Astrocyte of the cerebellum (primary cell): Measurements from ENCODE around the gene BBS9.

ENCODE experiments used
- DNase-seq: peaks from one replicate; pipeline ENCODE4 v3.0.0-alpha.2; 2011; ENCODE audit warnings: low read depth
- H3K4me3 ChIP-seq: 2 replicates; pipeline ENCODE4 v1.5.1; 2011; ENCODE audit warnings: mild to moderate bottlenecking, low read depth, low read length, moderate library complexity
- CTCF ChIP-seq: IDR thresholded peaks from 2 replicates; pipeline ENCODE4 v1.5.1; 2012; ENCODE audit warnings: low read length, low read depth, moderate library complexity, mild to moderate bottlenecking; ENCODE audit errors: missing control alignments
- in situ Hi-C: cut with HindIII; loops from 2 replicates; pipeline ENCODE4 v1.10.0; 2017; ENCODE audit warnings: low sequenced_read_pairs

Gene BBS9

DNA sequence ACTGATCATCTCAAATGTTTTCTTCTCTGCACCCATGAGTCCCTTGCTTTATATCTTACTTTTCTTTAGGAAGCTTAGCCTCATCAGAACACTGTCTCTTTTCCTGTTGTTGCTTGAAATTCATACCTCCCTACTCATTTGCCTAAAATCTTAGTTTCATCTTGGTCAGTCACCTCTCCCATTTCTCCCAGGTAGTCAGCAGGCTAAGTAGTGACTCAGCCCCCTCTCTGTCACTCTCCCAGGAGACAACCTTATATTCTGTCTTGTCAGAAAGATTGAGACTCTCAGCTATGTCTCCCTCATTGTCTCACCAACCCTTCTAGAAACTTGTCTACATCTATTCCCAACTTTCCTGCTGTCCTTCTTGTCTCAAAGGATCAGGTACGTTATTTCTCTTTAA is 280.9 kb downstream of the BBS9 start:
- in situ Hi-C loops = no loop called here
- no peak for DNase-seq
- no peak for TF ChIP-seq CTCF

GRCh38 chr7:33411020-33411419 is 281.7 kb downstream of the BBS9 start:
- H3K4me3 ChIP-seq = no peak overlapping the region
- in situ Hi-C loops = no loop called here
- DNase-seq = no peak
- TF ChIP-seq CTCF = no peak

More for the DNA sequence above, 280.9 kb downstream of the BBS9 start:
- H3K4me3 ChIP-seq = no peak overlapping the region

GRCh38 chr7:33412331-33412730 is 283.0 kb downstream of the BBS9 start:
- DNase-seq = no peak
- TF ChIP-seq CTCF = no peak
- no peak overlapping the region for H3K4me3 ChIP-seq
- in situ Hi-C loops = no loop called here

- no peak overlapping the region for H3K4me3 ChIP-seq
- TF ChIP-seq CTCF = no peak
- in situ Hi-C loops = no loop called here
- DNase-seq = peak; percentile 95
These were observed 288.9 kb downstream of the BBS9 start for GRCh38 chr7:33418251-33418701.

GRCh38 chr7:33420311-33420940 is 291.1 kb downstream of the BBS9 start:
- in situ Hi-C loops = no loop called here
- DNase-seq = no peak
- no peak for TF ChIP-seq CTCF
- H3K4me3 ChIP-seq = no peak overlapping the region

- in situ Hi-C loops = no loop called here
- no peak for DNase-seq
- TF ChIP-seq CTCF = no peak
These were observed 292.1 kb downstream of the BBS9 start for GRCh38 chr7:33421429-33421828.

More at GRCh38 chr7:33421429-33421828, 292.1 kb downstream of the BBS9 start:
- H3K4me3 ChIP-seq = no peak overlapping the region
